Effector memory CD4-positive, alpha-beta T cell (primary cell): Measurements from ENCODE around the gene DOCK9.

Experiments used
- DNase-seq, 3 donors: peaks; one replicate each; pipeline ENCODE4 v3.0.0-alpha.2; 2020
- H3K27ac ChIP-seq: 2 replicates; pipeline ENCODE4 v1.7.0; 2013; ENCODE audit warnings: mild to moderate bottlenecking, low read length, moderate library complexity; ENCODE audit not compliant: insufficient read depth, poor library complexity, severe bottlenecking
- H3K27me3 ChIP-seq: replicated peaks from 2 replicates; pipeline ENCODE4 v1.7.0; 2013; ENCODE audit warnings: mild to moderate bottlenecking, low read length; ENCODE audit not compliant: insufficient read depth, control insufficient read depth, poor library complexity, severe bottlenecking
- H3K36me3 ChIP-seq: 2 replicates; pipeline ENCODE4 v1.7.0; 2013; ENCODE audit warnings: mild to moderate bottlenecking, low read length, moderate library complexity; ENCODE audit not compliant: control insufficient read depth, insufficient read depth
- H3K4me1 ChIP-seq: 2 replicates; pipeline ENCODE4 v1.7.0; 2013; ENCODE audit warnings: low read length, mild to moderate bottlenecking; ENCODE audit not compliant: control insufficient read depth, insufficient read depth, poor library complexity, severe bottlenecking
- H3K4me3 ChIP-seq: 2 replicates; pipeline ENCODE4 v1.7.0; 2013; ENCODE audit warnings: low read length, low read depth, mild to moderate bottlenecking; ENCODE audit not compliant: insufficient read depth, poor library complexity, severe bottlenecking
- H3K9me3 ChIP-seq: 2 replicates; pipeline ENCODE4 v1.7.0; 2013; ENCODE audit warnings: mild to moderate bottlenecking, low read length, moderate library complexity; ENCODE audit not compliant: control insufficient read depth

Gene DOCK9

DNA sequence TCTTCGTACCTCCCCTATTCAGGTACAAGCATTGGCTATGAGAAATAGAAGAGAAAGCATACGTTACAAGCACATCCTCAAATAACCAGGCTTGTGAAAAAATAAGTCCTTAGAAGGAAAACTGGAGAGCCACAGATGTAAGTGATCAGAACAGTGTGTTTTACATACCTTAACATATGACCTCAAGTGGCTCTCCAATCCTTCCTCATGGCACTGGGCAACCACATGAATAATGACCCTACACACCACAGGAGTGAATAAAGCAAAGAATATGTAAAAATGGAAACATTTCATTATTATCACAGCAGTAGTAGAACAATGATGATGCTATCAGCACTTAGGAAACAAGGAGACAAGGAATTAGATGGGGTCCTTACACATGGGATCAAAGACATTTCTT lies 96.5 kb downstream of the DOCK9 start:
- Histone ChIP-seq H3K36me3 (peaks cover 92% of the 10 kb centered on the region), H3K4me3 (no peak overlapping the region)

DNA sequence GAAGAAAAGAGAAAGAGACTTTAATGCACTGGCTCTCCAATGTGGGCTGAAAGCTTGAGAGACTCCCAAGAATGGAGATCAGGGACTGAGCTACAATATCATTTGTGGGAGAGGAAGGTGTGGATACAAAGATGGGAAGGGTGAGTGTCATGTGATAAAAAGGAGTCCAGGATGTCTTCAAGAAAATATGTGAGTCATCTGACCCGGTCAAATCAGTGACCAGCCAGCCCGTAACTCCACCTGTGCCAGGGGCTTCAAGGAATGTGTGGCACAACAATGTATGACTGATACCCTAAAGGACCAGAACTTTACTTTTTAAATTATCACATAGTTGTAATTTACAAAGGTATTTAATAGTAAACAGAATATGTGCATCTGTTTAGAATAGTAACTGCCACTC lies 97.2 kb downstream of the DOCK9 start:
- Histone ChIP-seq H3K9me3 (no peaks in the 10 kb centered on the region), H3K36me3 (peaks cover 89% of the 10 kb centered on the region), H3K4me3 (no peak overlapping the region), H3K27me3 (no peaks in the 10 kb centered on the region), H3K4me1 (no peaks in the 10 kb centered on the region), H3K27ac (no peak overlapping the region)
- no peak for DNase-seq

More for the DNA sequence above, 96.5 kb downstream of the DOCK9 start:
- no peak for DNase-seq
- Histone ChIP-seq H3K4me1 (no peaks in the 10 kb centered on the region), H3K27me3 (no peaks in the 10 kb centered on the region), H3K27ac (no peak overlapping the region), H3K9me3 (no peaks in the 10 kb centered on the region)

DNA sequence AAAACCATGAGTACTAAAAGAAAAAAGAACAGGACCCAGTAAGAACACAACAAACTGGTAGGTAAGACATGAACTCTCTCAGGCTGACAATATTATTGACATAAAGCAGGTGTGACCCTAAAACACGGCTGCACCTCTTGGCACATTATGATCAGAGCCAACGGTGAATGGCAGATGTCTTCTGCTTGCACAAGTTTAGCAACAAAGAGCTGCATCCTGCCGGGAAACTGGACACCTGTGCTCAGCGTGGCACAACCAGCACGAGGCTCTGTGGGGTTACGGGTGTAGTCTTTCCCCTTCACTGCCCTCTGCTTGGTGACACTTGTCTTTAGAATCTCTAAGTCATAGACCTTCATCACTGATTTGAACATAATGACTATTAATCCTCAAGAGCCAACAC lies 97.9 kb downstream of the DOCK9 start:
- Histone ChIP-seq H3K4me3 (no peak overlapping the region), H3K27me3 (no peaks in the 10 kb centered on the region), H3K27ac (no peak overlapping the region), H3K9me3 (no peaks in the 10 kb centered on the region), H3K36me3 (peaks cover 87% of the 10 kb centered on the region), H3K4me1 (no peaks in the 10 kb centered on the region)
- no peak for DNase-seq

DNA sequence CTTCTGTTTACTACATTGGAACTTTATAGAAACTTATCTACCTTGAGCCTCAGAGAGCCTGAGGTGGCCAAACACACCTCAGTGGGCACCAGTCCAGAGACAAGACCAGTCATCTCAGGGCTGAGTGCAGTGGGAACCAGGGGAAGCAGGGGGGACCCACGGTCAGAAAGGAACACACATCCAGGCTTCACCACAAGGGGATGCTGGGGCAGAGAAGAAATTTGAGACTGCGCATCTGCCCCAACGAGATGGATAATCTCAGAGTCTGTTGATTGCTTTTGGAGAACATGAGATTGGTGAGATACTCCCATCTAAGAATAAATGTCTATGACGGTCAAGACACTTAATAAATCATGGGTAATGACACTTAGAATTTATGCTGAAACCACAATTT lies 98.7 kb downstream of the DOCK9 start:
- Histone ChIP-seq H3K4me1 (no peaks in the 10 kb centered on the region), H3K27me3 (no peaks in the 10 kb centered on the region), H3K36me3 (peaks cover 84% of the 10 kb centered on the region), H3K4me3 (no peak overlapping the region), H3K9me3 (no peaks in the 10 kb centered on the region), H3K27ac (no peak overlapping the region)
- DNase-seq: no peak

GRCh38 chr13:98878486-98879126 lies 99.3 kb downstream of the DOCK9 start:
- Histone ChIP-seq H3K4me1 (no peaks in the 10 kb centered on the region), H3K36me3 (peaks cover 83% of the 10 kb centered on the region), H3K27me3 (no peaks in the 10 kb centered on the region), H3K4me3 (no peak overlapping the region), H3K27ac (no peak overlapping the region), H3K9me3 (no peaks in the 10 kb centered on the region)
- no peak for DNase-seq

- Histone ChIP-seq H3K4me1 (no peaks in the 10 kb centered on the region), H3K9me3 (peaks cover 3% of the 10 kb centered on the region), H3K27ac (no peak overlapping the region), H3K4me3 (no peak overlapping the region), H3K36me3 (peaks cover 84% of the 10 kb centered on the region), H3K27me3 (no peaks in the 10 kb centered on the region)
- DNase-seq: no peak
Measured at GRCh38 chr13:98877936-98878335, 99.9 kb downstream of the DOCK9 start.

DNA sequence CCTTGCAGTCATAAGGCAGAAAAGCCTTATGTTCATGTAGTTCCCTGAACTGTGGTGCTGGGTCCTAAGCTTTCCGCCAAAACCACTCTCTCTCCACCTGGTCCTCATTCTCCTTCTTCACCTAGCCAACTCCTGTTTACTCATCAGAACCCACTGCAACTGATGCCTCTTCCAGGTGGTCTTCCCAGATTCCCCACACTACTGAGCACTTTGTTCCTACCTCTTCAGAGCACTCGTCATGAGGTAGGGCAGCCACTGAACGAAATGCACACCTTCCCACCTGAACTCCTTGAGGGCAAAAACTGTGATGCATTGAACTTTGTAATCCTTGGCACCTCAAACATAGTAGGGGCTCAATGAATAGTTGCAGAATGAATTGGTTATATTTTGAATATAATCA lies 100.4 kb downstream of the DOCK9 start:
- H3K36me3 ChIP-seq: peaks cover 83% of the 10 kb centered on the region
- no peaks in the 10 kb centered on the region for H3K27me3 ChIP-seq
- H3K4me1 ChIP-seq: no peaks in the 10 kb centered on the region
- no peak for DNase-seq
- H3K27ac ChIP-seq: no peak overlapping the region
- H3K9me3 ChIP-seq: peaks cover 3% of the 10 kb centered on the region
- no peak overlapping the region for H3K4me3 ChIP-seq

- DNase-seq: no peak
- no peak overlapping the region for H3K27ac ChIP-seq
- no peaks in the 10 kb centered on the region for H3K4me1 ChIP-seq
- no peak overlapping the region for H3K4me3 ChIP-seq
- H3K27me3 ChIP-seq: no peaks in the 10 kb centered on the region
- H3K36me3 ChIP-seq: peaks cover 61% of the 10 kb centered on the region
- peaks cover 3% of the 10 kb centered on the region for H3K9me3 ChIP-seq
Measured at GRCh38 chr13:98875146-98875729, 102.6 kb downstream of the DOCK9 start.

- no peaks in the 10 kb centered on the region for H3K4me1 ChIP-seq
- peaks cover 50% of the 10 kb centered on the region for H3K36me3 ChIP-seq
- H3K4me3 ChIP-seq: no peak overlapping the region
- H3K9me3 ChIP-seq: peaks cover 3% of the 10 kb centered on the region
- no peak overlapping the region for H3K27ac ChIP-seq
- no peaks in the 10 kb centered on the region for H3K27me3 ChIP-seq
- DNase-seq: no peak
Measured at GRCh38 chr13:98874029-98874397, 103.9 kb downstream of the DOCK9 start.

DNA sequence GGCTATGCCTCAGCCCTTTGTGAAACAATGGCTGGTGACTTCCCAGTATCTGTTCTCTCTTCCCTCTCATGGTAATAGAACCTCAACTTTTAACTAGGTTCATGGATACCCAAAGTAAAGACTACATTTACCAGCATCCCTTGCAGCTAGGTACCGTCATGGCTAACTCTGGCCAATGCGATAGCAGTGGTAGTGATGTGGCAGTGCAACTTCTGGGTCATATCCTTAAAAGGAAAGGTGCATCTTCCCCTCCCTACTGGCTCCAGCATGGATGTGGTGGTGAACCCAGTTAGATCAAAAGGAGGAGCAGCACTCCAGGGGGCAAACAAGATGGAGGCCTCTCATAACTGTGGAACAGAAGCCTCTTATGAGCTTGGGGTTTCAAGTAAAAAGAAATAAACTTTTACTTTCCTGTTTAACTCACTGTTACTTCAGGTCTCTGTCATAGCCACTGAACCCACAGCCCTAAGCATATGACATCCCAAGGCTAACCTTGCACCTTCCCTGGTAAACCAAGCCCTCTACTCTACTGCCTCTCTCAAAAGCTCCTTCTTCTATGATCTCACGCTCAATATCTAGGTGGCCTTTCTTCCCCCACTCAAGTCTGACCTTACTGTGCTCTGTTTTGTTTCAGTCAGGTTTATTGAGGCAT lies 104.4 kb downstream of the DOCK9 start:
- Histone ChIP-seq H3K4me3 (no peak overlapping the region), H3K36me3 (peaks cover 48% of the 10 kb centered on the region), H3K4me1 (no peaks in the 10 kb centered on the region), H3K27me3 (no peaks in the 10 kb centered on the region), H3K9me3 (peaks cover 3% of the 10 kb centered on the region), H3K27ac (no peak overlapping the region)
- no peak for DNase-seq
